HAP-1 (cell line): ENCODE results near the gene ZPBP2.
"Not testable (repeated sequence)": the region's sequence is repeated elsewhere in the genome, so short reads cannot be mapped to it uniquely, and the experiment has no call there.

ENCODE experiments used
- DNase-seq, 2 experiments: peaks; one replicate each; pipeline ENCODE4 v3.0.0-alpha.2; 2016 to 2020; ENCODE audit warnings: low spot score in 2 of 2
- H3K27me3 ChIP-seq: fragments of 250-450 bp; sonication (Bioruptor Pico); 2 replicates; pipeline ENCODE4 v1.5.1; 2020; ENCODE audit warnings: low read depth, mild to moderate bottlenecking, moderate library complexity
- H3K36me3 ChIP-seq: fragments of 250-450 bp; sonication (Bioruptor Pico); replicated peaks from 2 replicates; pipeline ENCODE4 v1.5.1; 2020; ENCODE audit warnings: mild to moderate bottlenecking
- H3K4me1 ChIP-seq: fragments of 250-450 bp; sonication (Bioruptor Pico); 2 replicates; pipeline ENCODE4 v1.5.1; 2020; ENCODE audit warnings: mild to moderate bottlenecking
- H3K4me3 ChIP-seq: fragments of 250-450 bp; sonication (Bioruptor Pico); 2 replicates; pipeline ENCODE4 v1.5.1; 2020; ENCODE audit warnings: mild to moderate bottlenecking, moderate library complexity
- H3K9me3 ChIP-seq: fragments of 250-450 bp; sonication (Bioruptor Pico); 2 replicates; pipeline ENCODE4 v1.5.1; 2020; ENCODE audit warnings: mild to moderate bottlenecking, moderate library complexity
- in situ Hi-C: fragments of 300-500 bp; cut with MboI; formaldehyde crosslinking; loops from 3 replicates; pipeline ENCODE4 v1.14.3; 2020; ENCODE audit warnings: low sequenced_read_pairs, inconsistent platforms, mixed read lengths

Gene ZPBP2

GRCh38 chr17:39841134-39841683, 26.8 kb upstream of the ZPBP2 start:
- Histone ChIP-seq H3K27me3 (0 out of 2 replicates have a peak, but pooled peaks cover 5% of the 10 kb centered on the region), H3K4me1 (peaks cover 6% of the 10 kb centered on the region), H3K36me3 (no peaks in the 10 kb centered on the region), H3K4me3 (no peak overlapping the region), H3K9me3 (no peaks in the 10 kb centered on the region)
- in situ Hi-C loops: no loop called here
- DNase-seq: no peak

- Histone ChIP-seq H3K4me1 (peaks cover 20% of the 10 kb centered on the region), H3K36me3 (no peaks in the 10 kb centered on the region)
- DNase-seq: peak; percentile 61 to 76
Observed at GRCh38 chr17:39845052-39845846, 22.8 kb upstream of the ZPBP2 start.

GRCh38 chr17:39846205-39846604, 21.8 kb upstream of the ZPBP2 start:
- Histone ChIP-seq H3K9me3 (no peaks in the 10 kb centered on the region), H3K4me3 (no peak overlapping the region)
- in situ Hi-C loops: no loop called here

More at GRCh38 chr17:39845052-39845846, 22.8 kb upstream of the ZPBP2 start:
- Histone ChIP-seq H3K27me3 (0 out of 2 replicates have a peak, but pooled peaks cover 5% of the 10 kb centered on the region), H3K9me3 (no peaks in the 10 kb centered on the region), H3K4me3 (no peak overlapping the region)
- in situ Hi-C loops: no loop called here

GRCh38 chr17:39848600-39848999, 19.4 kb upstream of the ZPBP2 start:
- Histone ChIP-seq H3K36me3 (no peaks in the 10 kb centered on the region), H3K27me3 (no peaks in the 10 kb centered on the region), H3K9me3 (no peaks in the 10 kb centered on the region), H3K4me3 (no peak overlapping the region), H3K4me1 (peaks cover 20% of the 10 kb centered on the region)
- in situ Hi-C loops: no loop called here
- no peak for DNase-seq

More at GRCh38 chr17:39846205-39846604, 21.8 kb upstream of the ZPBP2 start:
- H3K27me3 ChIP-seq: 0 out of 2 replicates have a peak, but pooled peaks cover 5% of the 10 kb centered on the region
- no peaks in the 10 kb centered on the region for H3K36me3 ChIP-seq
- no peak for DNase-seq
- H3K4me1 ChIP-seq: peaks cover 20% of the 10 kb centered on the region

GRCh38 chr17:39850186-39850585, 17.8 kb upstream of the ZPBP2 start:
- H3K4me3 ChIP-seq, H3K27me3 ChIP-seq, in situ Hi-C loops, H3K9me3 ChIP-seq, H3K36me3 ChIP-seq, DNase-seq: not testable (repeated sequence)
- peaks cover 20% of the 10 kb centered on the region for H3K4me1 ChIP-seq

- no peak for DNase-seq
- Histone ChIP-seq H3K4me1 (peaks cover 11% of the 10 kb centered on the region), H3K9me3 (no peaks in the 10 kb centered on the region), H3K4me3 (no peak overlapping the region), H3K36me3 (no peaks in the 10 kb centered on the region), H3K27me3 (peaks cover 5% of the 10 kb centered on the region)
- in situ Hi-C loops: no loop called here
Observed at GRCh38 chr17:39852239-39852638, 15.8 kb upstream of the ZPBP2 start.

- H3K36me3 ChIP-seq: no peaks in the 10 kb centered on the region
- peaks cover 5% of the 10 kb centered on the region for H3K27me3 ChIP-seq
- no peaks in the 10 kb centered on the region for H3K9me3 ChIP-seq
- no peak for DNase-seq
- no peak overlapping the region for H3K4me3 ChIP-seq
- in situ Hi-C loops: no loop called here
- H3K4me1 ChIP-seq: no peaks in the 10 kb centered on the region
Observed at GRCh38 chr17:39854909-39855308, 13.1 kb upstream of the ZPBP2 start.

GRCh38 chr17:39855911-39856649, 11.9 kb upstream of the ZPBP2 start:
- H3K27me3 ChIP-seq, DNase-seq, H3K9me3 ChIP-seq, in situ Hi-C loops, H3K4me3 ChIP-seq, H3K4me1 ChIP-seq, H3K36me3 ChIP-seq: not testable (repeated sequence)

- Histone ChIP-seq H3K36me3 (no peaks in the 10 kb centered on the region), H3K9me3 (no peaks in the 10 kb centered on the region), H3K4me1 (no peaks in the 10 kb centered on the region), H3K4me3 (no peak overlapping the region), H3K27me3 (peaks cover 41% of the 10 kb centered on the region)
- in situ Hi-C loops: no loop called here
- no peak for DNase-seq
Observed at GRCh38 chr17:39861235-39861634, 6.8 kb upstream of the ZPBP2 start.

GRCh38 chr17:39863244-39863917, 4.6 kb upstream of the ZPBP2 start:
- Histone ChIP-seq H3K36me3 (no peaks in the 10 kb centered on the region), H3K27me3 (peaks cover 41% of the 10 kb centered on the region), H3K4me1 (no peaks in the 10 kb centered on the region), H3K4me3 (no peak overlapping the region), H3K9me3 (no peaks in the 10 kb centered on the region)
- no peak for DNase-seq
- in situ Hi-C loops: no loop called here

GRCh38 chr17:39863918-39864746, 3.9 kb upstream of the ZPBP2 start, which contains the start of gene IKZF3:
Gene IKZF3, minus strand, starts transcription at chr17:39864312. Its CDS starts 186 bp downstream, at chr17:39864126.
- in situ Hi-C loops: no loop called here
- Histone ChIP-seq H3K4me3 (no peak within 1 kb of the TSS), H3K27me3 (peaks cover 41% of the 10 kb centered on the region)

GRCh38 chr17:39866013-39866730, 1.8 kb upstream of the ZPBP2 start:
- no peaks in the 10 kb centered on the region for H3K9me3 ChIP-seq
- no peak overlapping the region for H3K4me3 ChIP-seq
- H3K4me1 ChIP-seq: no peaks in the 10 kb centered on the region
- H3K27me3 ChIP-seq: peaks cover 38% of the 10 kb centered on the region
- DNase-seq: no peak
- no peaks in the 10 kb centered on the region for H3K36me3 ChIP-seq
- in situ Hi-C loops: no loop called here

More at GRCh38 chr17:39863918-39864746, 3.9 kb upstream of the ZPBP2 start, which contains the start of gene IKZF3:
- Histone ChIP-seq H3K9me3 (no peaks in the 10 kb centered on the region), H3K4me1 (no peaks in the 10 kb centered on the region), H3K36me3 (no peaks in the 10 kb centered on the region)
- DNase-seq: peak; percentile 46 to 71
